ENCODE results near the gene DENR.

- TF ChIP-seq CTCF (IDR thresholded peaks at IDR 0.05) (no peak), EZH2phosphoT487 (IDR thresholded peaks at IDR 0.05) (no peak)
Observed at GRCh38 chr12:122803937-122804336, 51.3 kb downstream of the DENR start.

All from neural progenitor cell (in vitro differentiated cells).